Chondrocyte (in vitro differentiated cells): Measurements from ENCODE around the gene OCSTAMP. TPM values are rescaled to one million over a fixed set of nuclear protein-coding genes. Genes with fewer than 3 reads are reported as not detected.

Experiments used
- DNase-seq: peaks from one replicate; pipeline ENCODE4 v3.0.0; 2021; ENCODE audit warnings: mixed read lengths, low spot score
- H3K27ac Mint-ChIP-seq: one replicate; pipeline ENCODE4 v1.8.0; 2021; ENCODE audit warnings: mild to moderate bottlenecking, moderate library complexity, mixed read lengths; ENCODE audit not compliant: unreplicated experiment
- H3K27me3 Mint-ChIP-seq: 2 replicates; pipeline ENCODE4 v1.8.0; 2021; ENCODE audit warnings: low read depth, mixed read lengths
- H3K36me3 Mint-ChIP-seq: 2 replicates; pipeline ENCODE4 v1.8.0; 2021; ENCODE audit warnings: low read depth, mixed read lengths
- H3K4me1 Mint-ChIP-seq: 2 replicates; pipeline ENCODE4 v1.8.0; 2021; ENCODE audit warnings: low read depth, mild to moderate bottlenecking, mixed read lengths
- H3K4me3 Mint-ChIP-seq: one replicate; pipeline ENCODE4 v1.8.0; 2021; ENCODE audit warnings: mild to moderate bottlenecking, moderate library complexity, mixed read lengths; ENCODE audit not compliant: unreplicated experiment
- H3K9me3 Mint-ChIP-seq: 2 replicates; pipeline ENCODE4 v1.8.0; 2021; ENCODE audit warnings: low read depth, mixed read lengths
- CTCF ChIP-seq: fragments of 200-600 bp; sonication (generic); IDR thresholded peaks from 2 replicates; pipeline ENCODE4 v1.5.0; 2021; ENCODE audit warnings: antibody characterized with exemption, mild to moderate bottlenecking, moderate library complexity
- total RNA-seq: library from RNA; stranded (reverse); gene quantifications from 3 replicates; pipeline ENCODE4 v1.2.1, GENCODE V29; 2021

OCSTAMP gene
- total RNA-seq, 1 donor from 2014 or later, result not detected

- H3K27me3 Mint-ChIP-seq, result no peaks in the 10 kb centered on the region
- H3K4me1 Mint-ChIP-seq, result no peaks in the 10 kb centered on the region
- H3K9me3 Mint-ChIP-seq, result no peaks in the 10 kb centered on the region
- no peak overlapping the region for H3K27ac Mint-ChIP-seq
- no peaks in the 10 kb centered on the region for H3K36me3 Mint-ChIP-seq
- H3K4me3 Mint-ChIP-seq, result no peak overlapping the region
- TF ChIP-seq CTCF, result no peak
- DNase-seq, result no peak
These were observed 2.5 kb downstream of the OCSTAMP start for GRCh38 chr20:46547995-46548394.

- DNase-seq, result no peak
- Mint-ChIP-seq H3K9me3 (no peaks in the 10 kb centered on the region), H3K27me3 (no peaks in the 10 kb centered on the region), H3K36me3 (no peaks in the 10 kb centered on the region), H3K27ac (no peak overlapping the region), H3K4me1 (no peaks in the 10 kb centered on the region), H3K4me3 (no peak overlapping the region)
- no peak for TF ChIP-seq CTCF
These were observed 3.5 kb downstream of the OCSTAMP start for GRCh38 chr20:46546936-46547335.

DNA sequence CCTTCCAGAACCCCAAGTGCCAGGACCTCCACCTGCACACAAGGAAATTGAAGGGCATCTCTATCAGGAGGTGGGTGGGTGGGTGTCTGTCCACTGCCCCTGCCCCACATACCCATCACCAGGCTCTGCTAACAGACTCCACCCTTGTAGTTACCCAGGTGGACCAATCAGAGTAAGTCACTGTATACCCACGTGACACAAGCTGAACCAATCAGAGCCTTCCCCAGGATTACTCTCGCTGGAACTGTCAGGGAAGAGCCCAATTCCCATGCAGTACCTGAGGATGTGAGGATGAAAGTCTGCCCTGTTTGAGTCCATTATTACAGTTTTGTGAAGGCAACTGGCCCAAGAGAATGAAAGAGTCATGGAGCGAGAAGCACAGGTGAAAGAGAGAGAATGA lies 4.2 kb downstream of the OCSTAMP start:
- Mint-ChIP-seq H3K36me3 (no peaks in the 10 kb centered on the region), H3K4me1 (no peaks in the 10 kb centered on the region), H3K9me3 (no peaks in the 10 kb centered on the region), H3K27me3 (no peaks in the 10 kb centered on the region), H3K27ac (no peak overlapping the region), H3K4me3 (no peak overlapping the region)
- no peak for DNase-seq
- TF ChIP-seq CTCF, result no peak

DNA sequence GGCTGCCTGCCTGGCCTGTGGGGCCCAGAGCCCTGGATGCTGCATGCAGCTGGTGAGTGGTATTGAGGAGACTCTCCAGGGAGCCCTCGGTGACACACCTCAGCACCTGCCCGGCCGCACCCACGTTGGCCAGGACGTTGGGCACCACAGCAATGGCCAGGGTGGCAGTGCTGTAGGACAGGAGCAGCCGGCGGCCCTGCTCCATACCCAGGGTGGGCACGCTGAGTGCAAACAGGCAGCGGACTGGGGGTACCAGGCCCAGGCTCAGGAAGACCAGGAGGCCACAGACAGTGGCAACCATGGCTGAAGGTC lies 4.7 kb downstream of the OCSTAMP start:
- H3K4me3 Mint-ChIP-seq, result no peak overlapping the region
- DNase-seq, result no peak

DNA sequence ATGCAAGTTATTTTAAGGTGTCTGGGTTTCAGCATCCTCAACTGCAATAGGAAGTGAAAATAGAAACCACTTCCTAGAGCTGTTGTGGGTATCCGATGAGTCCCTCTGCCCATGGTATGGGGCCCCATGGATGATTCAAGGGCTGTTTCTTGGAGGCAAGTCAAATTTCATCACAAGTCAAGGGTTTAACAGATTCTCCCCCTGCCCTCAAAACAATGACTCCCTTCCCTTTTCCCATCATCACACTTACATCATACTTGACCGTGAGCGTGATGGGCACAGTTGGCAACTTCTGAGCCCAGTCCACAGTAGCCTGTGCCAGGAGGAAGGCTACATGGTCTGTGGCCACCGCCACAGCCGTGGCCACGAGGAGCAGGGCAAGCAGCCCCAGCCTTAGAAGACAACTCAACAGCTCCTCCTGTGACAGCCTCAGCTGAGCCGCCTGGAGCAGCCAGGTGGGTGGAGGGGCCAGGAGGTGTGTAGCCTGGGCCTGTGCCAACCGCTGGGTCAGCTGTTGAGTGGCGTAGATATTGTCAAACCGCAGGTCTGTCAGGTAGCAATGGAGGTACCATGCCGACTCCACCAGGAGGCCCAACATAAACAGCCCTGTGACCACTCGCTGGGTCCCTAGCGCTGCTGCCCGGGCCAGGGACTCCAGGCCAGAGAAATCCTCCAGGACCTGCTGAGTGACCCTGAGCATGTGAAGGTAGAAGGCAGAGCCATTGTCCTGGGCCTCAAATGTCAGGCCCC lies 5.2 kb downstream of the OCSTAMP start:
- no peak for DNase-seq
- TF ChIP-seq CTCF, result no peak
- Mint-ChIP-seq H3K4me1 (no peaks in the 10 kb centered on the region), H3K4me3 (no peak overlapping the region), H3K9me3 (no peaks in the 10 kb centered on the region), H3K36me3 (no peaks in the 10 kb centered on the region), H3K27me3 (no peaks in the 10 kb centered on the region), H3K27ac (no peak overlapping the region)

More for the DNA sequence above, 4.7 kb downstream of the OCSTAMP start:
- no peaks in the 10 kb centered on the region for H3K9me3 Mint-ChIP-seq
- no peaks in the 10 kb centered on the region for H3K27me3 Mint-ChIP-seq
- H3K27ac Mint-ChIP-seq, result no peak overlapping the region
- TF ChIP-seq CTCF, result no peak
- no peaks in the 10 kb centered on the region for H3K4me1 Mint-ChIP-seq
- no peaks in the 10 kb centered on the region for H3K36me3 Mint-ChIP-seq
